Measurements from ENCODE around the gene NEFH. TPM values are rescaled to one million over a fixed set of nuclear protein-coding genes. Genes with fewer than 3 reads are reported as not detected.

Gene NEFH
- total RNA-seq, 1 experiment from 2014 or later = not detected

DNA sequence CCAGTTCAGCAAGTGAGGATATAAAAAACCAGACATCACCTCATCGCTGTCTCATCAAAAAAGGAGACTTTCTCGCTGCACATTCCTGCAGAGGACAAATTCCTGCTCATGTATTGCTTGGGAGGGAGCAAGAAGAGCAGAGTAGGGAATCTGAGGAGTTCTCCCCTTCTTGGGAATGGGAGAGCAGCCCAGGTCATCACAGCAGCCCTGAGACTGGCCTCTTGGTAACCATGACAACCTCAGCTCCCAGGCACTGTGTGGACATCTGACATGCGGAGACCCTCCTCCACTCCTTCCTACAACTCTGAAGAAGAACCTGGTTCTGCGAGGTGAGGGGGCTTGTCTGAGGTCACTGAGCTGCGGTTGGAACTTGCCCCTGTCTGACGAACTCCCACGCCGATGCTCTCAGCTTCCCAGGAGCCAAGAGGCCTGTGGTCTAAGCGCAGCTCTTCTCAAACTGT is 23.8 kb upstream of the NEFH start:
- H3K27me3 Mint-ChIP-seq (ENCODE audit: insufficient read depth, unreplicated experiment) = no peaks in the 10 kb centered on the region
- no peaks in the 10 kb centered on the region for H3K9me3 Mint-ChIP-seq (ENCODE audit: unreplicated experiment)
- ChIA-PET CTCF (interaction anchor here (0.9 kb wide), 1 partner anchor 15 kb away, joined by 4 read pairs; no protein-coding TSS in a partner anchor), POLR2A (interaction anchor here (0.7 kb wide), 1 partner anchor 149 kb away, joined by 4 read pairs; no protein-coding TSS in a partner anchor)
- H3K36me3 Mint-ChIP-seq (ENCODE audit: insufficient read depth, unreplicated experiment) = peaks cover 4% of the 10 kb centered on the region
- DNase-seq (ENCODE audit: unreplicated experiment) = no peak
- H3K4me1 Mint-ChIP-seq (ENCODE audit: insufficient read depth, unreplicated experiment) = peaks cover 4% of the 10 kb centered on the region
- TF ChIP-seq, protein P1, sequence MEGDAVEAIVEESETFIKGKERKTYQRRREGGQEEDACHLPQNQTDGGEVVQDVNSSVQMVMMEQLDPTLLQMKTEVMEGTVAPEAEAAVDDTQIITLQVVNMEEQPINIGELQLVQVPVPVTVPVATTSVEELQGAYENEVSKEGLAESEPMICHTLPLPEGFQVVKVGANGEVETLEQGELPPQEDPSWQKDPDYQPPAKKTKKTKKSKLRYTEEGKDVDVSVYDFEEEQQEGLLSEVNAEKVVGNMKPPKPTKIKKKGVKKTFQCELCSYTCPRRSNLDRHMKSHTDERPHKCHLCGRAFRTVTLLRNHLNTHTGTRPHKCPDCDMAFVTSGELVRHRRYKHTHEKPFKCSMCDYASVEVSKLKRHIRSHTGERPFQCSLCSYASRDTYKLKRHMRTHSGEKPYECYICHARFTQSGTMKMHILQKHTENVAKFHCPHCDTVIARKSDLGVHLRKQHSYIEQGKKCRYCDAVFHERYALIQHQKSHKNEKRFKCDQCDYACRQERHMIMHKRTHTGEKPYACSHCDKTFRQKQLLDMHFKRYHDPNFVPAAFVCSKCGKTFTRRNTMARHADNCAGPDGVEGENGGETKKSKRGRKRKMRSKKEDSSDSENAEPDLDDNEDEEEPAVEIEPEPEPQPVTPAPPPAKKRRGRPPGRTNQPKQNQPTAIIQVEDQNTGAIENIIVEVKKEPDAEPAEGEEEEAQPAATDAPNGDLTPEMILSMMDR (IDR thresholded peaks at IDR 0.05; ENCODE audit: unreplicated experiment) = no peak
- no peak overlapping the region for H3K4me3 Mint-ChIP-seq (ENCODE audit: unreplicated experiment)
- H3K27ac Mint-ChIP-seq (ENCODE audit: low read depth, unreplicated experiment) = no peak overlapping the region
- intact Hi-C loops (cut with micrococcal nuclease) = no loop called here
- BruUV-seq (replicated peaks) = no TSS peak

DNA sequence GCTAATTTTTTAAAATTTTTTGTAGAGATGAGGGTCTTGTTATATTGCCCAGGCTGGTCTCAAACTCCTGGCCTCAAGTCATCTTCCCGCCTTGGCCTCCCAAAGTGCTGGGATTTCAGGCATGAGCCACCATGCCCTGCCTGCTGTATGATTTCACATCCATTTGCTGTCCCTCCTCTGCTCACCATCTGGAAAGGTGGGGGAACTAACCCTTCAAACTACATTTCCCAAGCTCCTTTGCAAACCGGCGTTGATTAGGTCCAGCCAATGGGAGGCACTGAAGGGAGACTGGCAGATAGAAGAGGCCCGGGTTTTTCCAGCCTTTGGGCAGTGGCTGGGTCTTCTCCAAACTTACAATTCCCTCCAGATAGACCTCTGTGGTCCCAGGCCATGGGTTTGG is 22.3 kb upstream of the NEFH start:
- H3K4me1 Mint-ChIP-seq (ENCODE audit: insufficient read depth, unreplicated experiment) = peaks cover 4% of the 10 kb centered on the region
- POLR2A ChIA-PET = no interaction called here
- no TSS peak for BruUV-seq (replicated peaks)
- H3K27me3 Mint-ChIP-seq (ENCODE audit: insufficient read depth, unreplicated experiment) = no peaks in the 10 kb centered on the region
- CTCF ChIA-PET = interaction anchor here (1.3 to 1.5 kb wide), 2 partner anchors 12 to 179 kb away, joined by 4 to 8 read pairs; no protein-coding TSS in a partner anchor
- H3K36me3 Mint-ChIP-seq (ENCODE audit: insufficient read depth, unreplicated experiment) = no peaks in the 10 kb centered on the region
- H3K4me3 Mint-ChIP-seq (ENCODE audit: unreplicated experiment) = no peak overlapping the region
- TF ChIP-seq, protein P1 (IDR thresholded peaks at IDR 0.05; ENCODE audit: unreplicated experiment) = no peak
- intact Hi-C loops (cut with micrococcal nuclease) = no loop called here
- H3K9me3 Mint-ChIP-seq (ENCODE audit: unreplicated experiment) = no peaks in the 10 kb centered on the region
- H3K27ac Mint-ChIP-seq (ENCODE audit: low read depth, unreplicated experiment) = no peak overlapping the region
- DNase-seq (ENCODE audit: unreplicated experiment) = peak; percentile 62

DNA sequence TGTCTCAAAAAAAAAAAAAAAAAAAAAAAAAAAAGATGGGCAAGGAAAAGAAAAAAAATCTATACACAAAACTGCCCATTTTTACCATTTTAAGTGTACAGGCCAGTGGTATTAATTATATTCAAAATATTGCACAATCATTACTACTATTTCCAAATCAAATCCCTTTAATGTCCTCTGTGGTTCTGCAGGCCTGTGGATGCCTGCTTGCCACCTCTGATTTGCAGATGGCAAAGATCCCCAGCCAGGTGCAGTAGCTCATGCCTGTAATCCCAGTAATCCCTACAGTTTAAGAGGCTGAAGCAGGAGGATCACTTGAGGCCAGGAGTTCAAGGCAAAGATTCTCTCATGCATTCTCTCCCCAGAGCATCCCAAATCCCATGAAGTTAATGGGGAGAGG is 21.5 kb upstream of the NEFH start:
- Mint-ChIP-seq H3K9me3 (ENCODE audit: unreplicated experiment) (no peaks in the 10 kb centered on the region), H3K4me1 (ENCODE audit: insufficient read depth, unreplicated experiment) (peaks cover 4% of the 10 kb centered on the region), H3K36me3 (ENCODE audit: insufficient read depth, unreplicated experiment) (no peaks in the 10 kb centered on the region), H3K27me3 (ENCODE audit: insufficient read depth, unreplicated experiment) (no peaks in the 10 kb centered on the region), H3K27ac (ENCODE audit: low read depth, unreplicated experiment) (no peak overlapping the region), H3K4me3 (ENCODE audit: unreplicated experiment) (no peak overlapping the region)
- intact Hi-C loops (cut with micrococcal nuclease) = no loop called here
- ChIA-PET CTCF (no interaction called here), POLR2A (interaction anchor here (0.7 to 1.0 kb wide), 2 partner anchors 11 to 16 kb away, joined by 3 read pairs; no protein-coding TSS in a partner anchor)
- BruUV-seq (replicated peaks) = no TSS peak
- TF ChIP-seq, protein P1 (IDR thresholded peaks at IDR 0.05; ENCODE audit: unreplicated experiment) = no peak
- DNase-seq (ENCODE audit: unreplicated experiment) = no peak

DNA sequence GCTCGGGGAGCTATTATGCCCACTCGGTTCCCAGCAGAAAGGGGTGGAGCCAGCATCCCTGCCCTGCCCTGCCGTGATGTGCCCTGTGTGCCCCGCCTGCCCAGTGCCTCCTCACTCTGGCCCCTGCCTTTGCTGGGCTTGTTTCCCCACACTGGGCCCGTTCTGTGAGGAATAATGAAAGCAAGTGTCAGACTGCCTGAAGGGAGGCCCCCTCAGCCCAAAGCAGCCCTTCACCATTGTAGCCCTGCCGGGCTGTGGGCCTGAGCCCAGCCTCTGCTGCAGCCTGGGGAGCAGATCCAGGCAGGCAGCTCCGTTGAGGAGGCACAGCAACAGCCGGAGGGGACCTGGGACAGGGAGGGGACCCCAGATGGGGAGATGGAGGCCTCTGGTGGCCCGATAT is 20.2 kb upstream of the NEFH start:
- no peak for DNase-seq (ENCODE audit: unreplicated experiment)
- no peaks in the 10 kb centered on the region for H3K36me3 Mint-ChIP-seq (ENCODE audit: insufficient read depth, unreplicated experiment)
- CTCF ChIA-PET = interaction anchor here (0.6 to 0.7 kb wide), 2 partner anchors 11 to 174 kb away, joined by 3 read pairs; no protein-coding TSS in a partner anchor
- no TSS peak for BruUV-seq (replicated peaks)
- intact Hi-C loops (cut with micrococcal nuclease) = no loop called here
- TF ChIP-seq, protein P1 (IDR thresholded peaks at IDR 0.05; ENCODE audit: unreplicated experiment) = no peak
- H3K27ac Mint-ChIP-seq (ENCODE audit: low read depth, unreplicated experiment) = no peak overlapping the region
- H3K9me3 Mint-ChIP-seq (ENCODE audit: unreplicated experiment) = no peaks in the 10 kb centered on the region
- peaks cover 4% of the 10 kb centered on the region for H3K4me1 Mint-ChIP-seq (ENCODE audit: insufficient read depth, unreplicated experiment)
- H3K27me3 Mint-ChIP-seq (ENCODE audit: insufficient read depth, unreplicated experiment) = no peaks in the 10 kb centered on the region
- H3K4me3 Mint-ChIP-seq (ENCODE audit: unreplicated experiment) = no peak overlapping the region
- POLR2A ChIA-PET = no interaction called here

All from MCF 10A (cell line).